ENCODE data around the gene ADAP2.

GRCh38 chr17:30886187-30886586 is 35.6 kb upstream of the ADAP2 start:
- TF ChIP-seq, protein P1, sequence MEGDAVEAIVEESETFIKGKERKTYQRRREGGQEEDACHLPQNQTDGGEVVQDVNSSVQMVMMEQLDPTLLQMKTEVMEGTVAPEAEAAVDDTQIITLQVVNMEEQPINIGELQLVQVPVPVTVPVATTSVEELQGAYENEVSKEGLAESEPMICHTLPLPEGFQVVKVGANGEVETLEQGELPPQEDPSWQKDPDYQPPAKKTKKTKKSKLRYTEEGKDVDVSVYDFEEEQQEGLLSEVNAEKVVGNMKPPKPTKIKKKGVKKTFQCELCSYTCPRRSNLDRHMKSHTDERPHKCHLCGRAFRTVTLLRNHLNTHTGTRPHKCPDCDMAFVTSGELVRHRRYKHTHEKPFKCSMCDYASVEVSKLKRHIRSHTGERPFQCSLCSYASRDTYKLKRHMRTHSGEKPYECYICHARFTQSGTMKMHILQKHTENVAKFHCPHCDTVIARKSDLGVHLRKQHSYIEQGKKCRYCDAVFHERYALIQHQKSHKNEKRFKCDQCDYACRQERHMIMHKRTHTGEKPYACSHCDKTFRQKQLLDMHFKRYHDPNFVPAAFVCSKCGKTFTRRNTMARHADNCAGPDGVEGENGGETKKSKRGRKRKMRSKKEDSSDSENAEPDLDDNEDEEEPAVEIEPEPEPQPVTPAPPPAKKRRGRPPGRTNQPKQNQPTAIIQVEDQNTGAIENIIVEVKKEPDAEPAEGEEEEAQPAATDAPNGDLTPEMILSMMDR (IDR thresholded peaks at IDR 0.05; ENCODE audit: control extremely low read depth in 1 of 3, insufficient read depth in 1 of 3, low read depth in 1 of 3, low read length in 3 of 3): no peak
- TF ChIP-seq RBBP5 (IDR thresholded peaks at IDR 0.05; ENCODE audit: borderline replicate concordance, low read depth, low read length) (no peak), MAFK (IDR thresholded peaks at IDR 0.05; ENCODE audit: low read depth, low read length) (no peak), ZNF274 (IDR thresholded peaks at IDR 0.05; ENCODE audit: borderline replicate concordance, extremely low read depth, low read length) (no peak), HDAC6 (IDR thresholded peaks at IDR 0.05; ENCODE audit: low read depth, low read length) (no peak), POLR2A (IDR thresholded peaks at IDR 0.05; ENCODE audit: control extremely low read depth in 1 of 2, low read depth in 2 of 2, low read length in 2 of 2) (no peak), JUN (IDR thresholded peaks at IDR 0.05; ENCODE audit: low read depth, low read length) (no peak), SIRT6 (IDR thresholded peaks at IDR 0.05; ENCODE audit: low read length) (no peak), RAD21 (IDR thresholded peaks at IDR 0.05 in 1 of 2, conservative IDR thresholded peaks at IDR 0.05 in 1 of 2; ENCODE audit: low read depth in 2 of 2, low read length in 2 of 2) (no peak), TCF12 (IDR thresholded peaks at IDR 0.05; ENCODE audit: low read depth, low read length) (no peak), EP300 (IDR thresholded peaks at IDR 0.05; ENCODE audit: borderline replicate concordance in 1 of 2, low read depth in 2 of 2, low read length in 2 of 2) (no peak), POLR2AphosphoS5 (IDR thresholded peaks at IDR 0.05; ENCODE audit: low read depth, low read length) (no peak), ATF3 (IDR thresholded peaks at IDR 0.05; ENCODE audit: insufficient read depth, low read depth, low read length) (no peak), EZH2 (IDR thresholded peaks at IDR 0.05; ENCODE audit: low read depth, low read length, severe bottlenecking) (no peak)

All from H1 (cell line).